Hepatocyte (in vitro differentiated cells): Measurements from ENCODE around the gene CCM2. TPM values are rescaled to one million over a fixed set of nuclear protein-coding genes. Genes with fewer than 3 reads are reported as not detected.

Source experiments
- DNase-seq: peaks from one replicate; pipeline ENCODE4 v3.0.0-alpha.2; 2016; ENCODE audit warnings: low spot score
- H2AFZ ChIP-seq: fragments of 200-600 bp; sonication (generic); 2 replicates; pipeline ENCODE4 v1.6.0; 2016; ENCODE audit warnings: antibody characterized with exemption, mild to moderate bottlenecking
- H3K27ac ChIP-seq: fragments of 200-600 bp; sonication (generic); 2 replicates; pipeline ENCODE4 v1.5.1; 2016; ENCODE audit warnings: mild to moderate bottlenecking
- H3K27me3 ChIP-seq: fragments of 200-600 bp; sonication (generic); 2 replicates; pipeline ENCODE4 v1.6.1; 2016
- H3K36me3 ChIP-seq: fragments of 200-600 bp; sonication (generic); replicated peaks from 2 replicates; pipeline ENCODE4 v1.5.1; 2016; ENCODE audit warnings: low read depth; ENCODE audit not compliant: insufficient read depth
- H3K4me1 ChIP-seq: fragments of 200-600 bp; sonication (generic); 2 replicates; pipeline ENCODE4 v1.5.1; 2016; ENCODE audit warnings: mild to moderate bottlenecking, moderate library complexity; ENCODE audit not compliant: insufficient read depth
- H3K4me2 ChIP-seq: fragments of 200-600 bp; sonication (generic); 2 replicates; pipeline ENCODE4 v1.6.0; 2016
- H3K4me3 ChIP-seq: fragments of 200-600 bp; sonication (generic); 2 replicates; pipeline ENCODE4 v1.5.1; 2016; ENCODE audit warnings: mild to moderate bottlenecking
- H3K79me2 ChIP-seq: fragments of 200-600 bp; sonication (generic); 2 replicates; pipeline ENCODE4 v1.6.0; 2017; ENCODE audit warnings: mild to moderate bottlenecking
- H3K9me2 ChIP-seq: fragments of 200-600 bp; sonication (generic); replicated peaks from 2 replicates; pipeline ENCODE4 v1.6.0; 2017; ENCODE audit warnings: mild to moderate bottlenecking; ENCODE audit not compliant: insufficient read depth
- H3K9me3 ChIP-seq: fragments of 200-600 bp; sonication (generic); 2 replicates; pipeline ENCODE4 v1.5.1; 2016; ENCODE audit warnings: low read depth, mild to moderate bottlenecking
- H4K20me1 ChIP-seq: fragments of 200-600 bp; sonication (generic); 2 replicates; pipeline ENCODE4 v1.6.0; 2016; ENCODE audit warnings: mild to moderate bottlenecking; ENCODE audit not compliant: insufficient read depth, poor library complexity, severe bottlenecking
- CTCF ChIP-seq: fragments of 200-600 bp; sonication (generic); IDR thresholded peaks from 2 replicates; pipeline ENCODE4 v1.5.1; 2016; ENCODE audit warnings: antibody characterized with exemption, mild to moderate bottlenecking; ENCODE audit not compliant: poor library complexity
- EZH2 ChIP-seq: fragments of 200-600 bp; sonication (generic); IDR thresholded peaks from 2 replicates; pipeline ENCODE4 v1.6.1; 2016; ENCODE audit warnings: antibody characterized with exemption, mild to moderate bottlenecking, borderline replicate concordance
- EZH2phosphoT487 ChIP-seq: fragments of 200-600 bp; sonication (generic); IDR thresholded peaks from one replicate; pipeline ENCODE4 v1.6.1; 2018; ENCODE audit warnings: antibody characterized with exemption, mild to moderate bottlenecking, low read depth, moderate library complexity; ENCODE audit not compliant: unreplicated experiment, severe bottlenecking
- WGBS: methylation state at CpG from one replicate; pipeline ENCODE4 v1.1.6; 2016; ENCODE audit warnings: low lambda C conversion rate; ENCODE audit errors: missing lambda C conversion rate; 5-methylcytosine and 5-hydroxymethylcytosine counted together
- polyA plus RNA-seq: library from polyadenylated mRNA; unstranded; fragments of >200 nt; fragmentation: Nextera tagmentation; extraction: Ambion mirVana; gene quantifications from 2 replicates; pipeline ENCODE4 v1.2.1, GENCODE V29; 2016
- total RNA-seq: library from RNA; depleted of rRNA; stranded (reverse); fragments of >200 nt; gene quantifications from 2 replicates; pipeline ENCODE4 v1.2.3, GENCODE V29; 2014

The CCM2 gene
- total and polyA plus RNA-seq, 2 experiments from 2014 or later = 32.2 to 57.1 TPM

DNA sequence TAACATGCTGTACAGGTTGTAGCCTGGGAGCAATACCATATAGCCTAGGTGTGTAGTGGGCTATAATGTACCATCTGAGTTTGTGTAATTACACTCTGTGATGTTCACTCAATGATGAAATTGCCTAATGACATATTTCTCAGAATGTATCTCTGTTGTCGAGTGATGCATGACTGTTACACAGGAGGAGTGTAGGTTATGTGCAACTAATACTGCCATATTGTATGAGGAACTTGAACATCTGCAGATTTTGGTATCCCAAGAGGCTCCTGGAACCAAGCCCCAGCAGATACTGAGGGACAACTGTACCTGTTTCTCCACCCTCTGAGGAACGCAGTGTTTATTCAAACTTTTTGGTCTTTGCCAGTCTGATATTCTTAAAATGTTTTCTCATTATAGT, 50.2 kb downstream of the CCM2 start:
- no peaks in the 10 kb centered on the region for H3K4me1 ChIP-seq
- no peak overlapping the region for H3K27ac ChIP-seq
- H3K9me2 ChIP-seq = no peaks in the 10 kb centered on the region
- no peaks in the 10 kb centered on the region for H3K36me3 ChIP-seq
- no peaks in the 10 kb centered on the region for H3K79me2 ChIP-seq
- H3K9me3 ChIP-seq = no peaks in the 10 kb centered on the region
- no peak overlapping the region for H3K4me3 ChIP-seq
- no peaks in the 10 kb centered on the region for H3K27me3 ChIP-seq
- 66% methylated on average over 2 of the region's 2 CpGs for WGBS
- DNase-seq = no peak
- H2AFZ ChIP-seq = no peak overlapping the region
- H4K20me1 ChIP-seq = no peaks in the 10 kb centered on the region
- TF ChIP-seq CTCF (no peak), EZH2phosphoT487 (no peak), EZH2 (no peak)
- H3K4me2 ChIP-seq = no peak overlapping the region

DNA sequence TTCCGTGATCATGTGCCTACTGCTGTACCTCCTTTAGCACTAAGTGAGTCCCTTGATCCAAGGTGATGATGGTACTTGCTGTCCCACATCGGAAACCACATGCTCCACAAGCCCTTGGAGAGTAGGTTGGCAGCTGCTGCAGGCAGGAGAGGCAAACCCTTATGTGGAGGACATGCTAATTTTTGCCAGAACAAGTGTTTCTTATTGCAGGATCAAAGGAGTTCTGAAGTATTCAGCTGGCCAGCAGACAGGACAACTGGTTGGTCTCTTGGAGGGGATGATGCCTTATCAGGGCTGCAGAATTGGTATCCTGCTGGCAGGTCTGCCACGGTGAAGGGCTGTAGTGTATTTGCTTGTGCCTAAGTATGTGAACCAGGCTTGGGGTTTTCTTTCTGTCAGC, 52.0 kb downstream of the CCM2 start:
- H3K9me2 ChIP-seq = no peaks in the 10 kb centered on the region
- H3K27ac ChIP-seq = no peak overlapping the region
- no peaks in the 10 kb centered on the region for H3K4me1 ChIP-seq
- H3K4me2 ChIP-seq = no peak overlapping the region
- H3K36me3 ChIP-seq = no peaks in the 10 kb centered on the region
- H3K9me3 ChIP-seq = no peaks in the 10 kb centered on the region
- H3K79me2 ChIP-seq = peaks cover 9% of the 10 kb centered on the region
- no peaks in the 10 kb centered on the region for H4K20me1 ChIP-seq
- TF ChIP-seq CTCF = no peak
- TF ChIP-seq EZH2phosphoT487 = no peak
- TF ChIP-seq EZH2 = no peak
- H3K4me3 ChIP-seq = no peak overlapping the region
- H2AFZ ChIP-seq = no peak overlapping the region
- no peaks in the 10 kb centered on the region for H3K27me3 ChIP-seq
- WGBS = 70% methylated on average over 3 of the region's 3 CpGs
- DNase-seq = no peak

DNA sequence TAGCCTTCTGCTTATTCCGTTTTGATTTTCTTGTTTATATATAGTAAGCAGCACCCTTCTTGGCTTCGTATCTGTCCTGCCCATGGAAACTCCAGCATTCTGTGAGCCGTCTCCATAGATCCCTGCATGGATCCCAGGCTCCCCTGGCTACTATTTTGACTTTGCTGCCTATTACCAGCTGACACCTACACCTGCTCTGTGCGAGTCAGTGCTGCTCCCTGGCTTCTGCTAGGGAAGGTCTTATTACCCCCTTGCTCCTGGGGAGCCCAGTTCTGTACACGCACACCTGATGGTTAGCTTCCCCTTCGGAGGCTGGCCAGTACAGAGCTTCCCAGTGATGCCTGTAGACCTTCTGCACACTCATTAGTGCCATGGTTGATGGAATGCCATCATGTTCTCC, 53.4 kb downstream of the CCM2 start:
- no peak overlapping the region for H3K27ac ChIP-seq
- no peak overlapping the region for H3K4me2 ChIP-seq
- no peak overlapping the region for H3K4me3 ChIP-seq
- no peaks in the 10 kb centered on the region for H3K27me3 ChIP-seq
- WGBS = 83% methylated on average over 6 of the region's 6 CpGs
- H3K79me2 ChIP-seq = peaks cover 10% of the 10 kb centered on the region
- no peaks in the 10 kb centered on the region for H3K9me3 ChIP-seq
- H3K4me1 ChIP-seq = no peaks in the 10 kb centered on the region
- no peaks in the 10 kb centered on the region for H3K36me3 ChIP-seq
- DNase-seq = no peak
- no peaks in the 10 kb centered on the region for H3K9me2 ChIP-seq
- H4K20me1 ChIP-seq = no peaks in the 10 kb centered on the region
- no peak for TF ChIP-seq EZH2
- TF ChIP-seq EZH2phosphoT487 = no peak
- no peak for TF ChIP-seq CTCF
- no peak overlapping the region for H2AFZ ChIP-seq

DNA sequence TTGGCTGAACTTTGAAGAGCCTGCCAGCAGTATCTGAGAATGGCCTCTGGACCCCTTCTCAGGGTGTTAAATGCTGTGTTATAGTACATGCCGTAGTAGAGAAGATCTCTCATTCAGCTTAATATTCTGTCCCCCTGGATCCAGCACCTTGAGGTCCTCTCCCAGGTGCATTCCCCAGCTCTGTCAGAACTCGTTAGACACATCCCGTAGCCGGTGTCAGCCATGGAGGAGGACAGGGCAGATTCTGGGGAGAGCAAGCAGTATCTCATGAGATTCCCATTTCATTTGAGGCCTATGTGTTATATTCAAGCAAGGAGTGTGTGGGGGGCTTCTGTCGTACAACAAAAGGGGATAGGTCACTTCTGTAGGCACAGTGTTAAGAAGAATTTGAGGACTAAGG, 53.9 kb downstream of the CCM2 start:
- TF ChIP-seq EZH2 = no peak
- no peak for TF ChIP-seq EZH2phosphoT487
- no peak for TF ChIP-seq CTCF
- H4K20me1 ChIP-seq = no peaks in the 10 kb centered on the region
- 95% methylated on average over 5 of the region's 5 CpGs for WGBS
- no peak overlapping the region for H3K27ac ChIP-seq
- no peak overlapping the region for H3K4me2 ChIP-seq
- no peaks in the 10 kb centered on the region for H3K4me1 ChIP-seq
- H2AFZ ChIP-seq = no peak overlapping the region
- DNase-seq = no peak
- no peaks in the 10 kb centered on the region for H3K9me2 ChIP-seq
- no peaks in the 10 kb centered on the region for H3K36me3 ChIP-seq
- H3K9me3 ChIP-seq = no peaks in the 10 kb centered on the region
- no peak overlapping the region for H3K4me3 ChIP-seq
- H3K27me3 ChIP-seq = no peaks in the 10 kb centered on the region
- H3K79me2 ChIP-seq = peaks cover 14% of the 10 kb centered on the region
